NCI-H1436 treated with DMSO at 0.1 percent for 48 hours (cell line): Measurements from ENCODE around the gene CD163L1.

Experiments used
- DNase-seq: peaks from one replicate; lab custom pipeline; 2025; lab: John Stamatoyannopoulos, UW

The CD163L1 gene

GRCh38 chr12:7324176-7324575 lies 119.8 kb downstream of the CD163L1 start:
- DNase-seq, result no peak

- DNase-seq, result no peak
Observed at GRCh38 chr12:7322599-7322998, 121.4 kb downstream of the CD163L1 start.

- DNase-seq, result no peak
Observed at GRCh38 chr12:7321624-7322023, 122.3 kb downstream of the CD163L1 start.

- DNase-seq, result no peak
Observed at GRCh38 chr12:7319930-7320329, 124.0 kb downstream of the CD163L1 start.

GRCh38 chr12:7310070-7310469 lies 133.9 kb downstream of the CD163L1 start:
- DNase-seq, result no peak
